ENCODE measurements around the gene AGTPBP1. TPM values are rescaled to one million over a fixed set of nuclear protein-coding genes. Genes with fewer than 3 reads are reported as not detected.

Gene AGTPBP1
- total and polyA plus RNA-seq, 2 of the 8 experiments (the other 6 are each of a cell fraction or from before 2014, with no cell fraction given) = 13.4 to 65.2 TPM

DNA sequence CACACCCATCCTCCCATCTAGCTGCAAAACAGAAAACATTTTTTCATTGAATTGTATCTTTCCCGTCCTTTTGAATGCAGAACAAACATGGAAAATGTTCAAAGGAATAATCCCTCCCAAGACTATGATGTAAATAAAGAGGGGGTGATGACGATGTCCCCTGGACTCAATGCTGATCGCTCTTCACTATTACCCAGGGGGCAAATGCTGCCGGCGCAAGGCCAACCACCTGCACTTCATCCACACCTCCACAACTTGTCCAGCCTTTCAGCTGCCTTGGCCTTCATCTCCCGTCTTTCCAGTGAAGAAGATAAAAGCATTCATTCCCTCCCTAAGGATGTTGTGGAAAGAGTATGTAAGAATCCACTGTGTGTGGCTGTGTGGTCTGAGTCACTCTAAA lies 240.3 kb downstream of the AGTPBP1 start:
- WGBS, 2 experiments (ENCODE audit: extremely low coverage in 1 of 2, insufficient coverage in 1 of 2, insufficient read length in 1 of 2, insufficient replicate concordance in 2 of 2, low coverage in 1 of 2, low lambda C conversion rate in 2 of 2, missing lambda C conversion rate in 1 of 2) = 94% methylated on average over 6 of the region's 6 CpGs; no CpG with 5 or more reads in 1 of the 2 experiments
- Histone ChIP-seq H2AFZ (ENCODE audit: low read length) (no peak overlapping the region), H3K56ac (replicated peaks; ENCODE audit: insufficient read length, low read depth, low read length) (no peak overlapping the region), H3K27me3 (replicated peaks in 1 of 4; ENCODE audit: control insufficient read depth in 3 of 4, extremely low read depth in 1 of 4, insufficient read depth in 3 of 4, low read length in 3 of 4) (no peaks in the 10 kb centered on the region), H4K5ac (ENCODE audit: insufficient read length, low read depth, low read length) (no peak overlapping the region), H4K91ac (replicated peaks; ENCODE audit: insufficient read length, low read length) (no peak overlapping the region), H3K18ac (ENCODE audit: extremely low read depth, low read length) (no peak overlapping the region), H3K36me3 (ENCODE audit: control insufficient read depth in 2 of 4, insufficient read depth in 4 of 4, low read length in 3 of 4) (no peaks in the 10 kb centered on the region), H3K79me2 (ENCODE audit: control insufficient read depth in 1 of 2, insufficient read depth in 2 of 2, low read length in 2 of 2) (no peaks in the 10 kb centered on the region), H3K4me3 (ENCODE audit: extremely low read depth in 1 of 4, insufficient read depth in 2 of 4, low read depth in 3 of 4, low read length in 4 of 4) (no peak overlapping the region), H2BK12ac (ENCODE audit: low read depth, low read length) (no peak overlapping the region), H3K9ac (replicated peaks in 1 of 4; ENCODE audit: extremely low read depth in 1 of 4, low read depth in 3 of 4, low read length in 3 of 4) (no peak overlapping the region), H3K27ac (ENCODE audit: low read depth, low read length) (no peak overlapping the region), H4K20me1 (replicated peaks in 1 of 2; ENCODE audit: control insufficient read depth in 1 of 2, insufficient read depth in 2 of 2, low read length in 2 of 2) (no peaks in the 10 kb centered on the region), H2BK5ac (ENCODE audit: low read depth, low read length) (no peak overlapping the region), H3K4me1 (replicated peaks in 1 of 4; ENCODE audit: control insufficient read depth in 3 of 4, insufficient read depth in 4 of 4, low read length in 3 of 4) (no peaks in the 10 kb centered on the region), H3K4me2 (ENCODE audit: insufficient read depth in 1 of 2, low read depth in 2 of 2, low read length in 2 of 2) (no peak overlapping the region), H2AK5ac (ENCODE audit: low read depth, low read length) (no peak overlapping the region), H2BK20ac (ENCODE audit: low read length) (no peak overlapping the region), H3K79me1 (ENCODE audit: low read depth, low read length) (no peaks in the 10 kb centered on the region), H3K9me3 (ENCODE audit: insufficient read depth in 2 of 2, low read depth in 1 of 2, low read length in 1 of 2) (peaks cover 0 to 9% of the 10 kb centered on the region in 2 experiments; a peak in 1 of 4 replicates), H2BK15ac (ENCODE audit: low read length) (no peak overlapping the region), H4K8ac (ENCODE audit: extremely low read depth, insufficient read depth, low read length) (no peak overlapping the region), H3K4ac (replicated peaks; ENCODE audit: insufficient read length, low read depth, low read length) (no peak overlapping the region), H3K14ac (ENCODE audit: insufficient read length) (no peak overlapping the region), H2BK120ac (replicated peaks; ENCODE audit: low read depth, low read length) (no peak overlapping the region), H3K23ac (ENCODE audit: insufficient read length) (no peak overlapping the region), H3K23me2 (ENCODE audit: low read depth, low read length) (no peaks in the 10 kb centered on the region; the same call in 1 of the 2 replicates)
- FAIRE-seq (no peak), DNase-seq (ENCODE audit: low read depth in 1 of 2, low spot score in 2 of 2) (no peak)
- POLR2A ChIA-PET (ENCODE audit: partially characterized antibody) = no interaction called here
- CTCF ChIA-PET (ENCODE audit: partially characterized antibody) = interaction anchor here (2.4 kb wide), 1 partner anchor 8 kb away, joined by 6 read pairs; no protein-coding TSS in a partner anchor
- no peak for TF ChIP-seq CTCF (IDR thresholded peaks at IDR 0.05; ENCODE audit: control extremely low read depth in 1 of 3, insufficient read depth in 1 of 3, low read depth in 1 of 3, low read length in 3 of 3)
- TF ChIP-seq POU5F1 (IDR thresholded peaks at IDR 0.05; ENCODE audit: low read depth, low read length) = no peak
- no peak for TF ChIP-seq SRF (IDR thresholded peaks at IDR 0.05; ENCODE audit: low read depth, low read length)

Measured in H1 (cell line).